ENCODE results near the gene CDC42SE2. TPM values are rescaled to one million over a fixed set of nuclear protein-coding genes. Genes with fewer than 3 reads are reported as not detected.

Gene CDC42SE2
- total RNA-seq, 1 experiment from 2014 or later: 23.2 TPM

DNA sequence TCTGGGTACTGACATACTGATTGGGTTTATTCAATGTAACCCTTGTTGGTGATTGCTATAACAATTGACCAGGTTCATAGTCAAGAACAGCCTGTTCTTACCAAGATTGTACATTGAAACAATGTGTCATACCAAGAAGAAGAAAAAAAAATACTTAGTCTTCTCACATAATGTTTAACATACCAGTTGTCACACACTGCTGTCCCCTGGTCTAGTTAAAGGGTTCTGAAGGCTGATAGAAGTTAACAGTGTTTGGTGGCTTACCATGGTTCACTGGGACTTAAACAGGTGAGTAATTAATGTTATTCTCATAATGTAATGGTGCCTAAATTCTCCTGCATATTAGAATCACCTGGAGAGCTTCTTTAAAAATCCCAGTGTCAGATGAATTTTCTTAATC is 18.5 kb upstream of the CDC42SE2 start:
- H3K23me2 ChIP-seq (ENCODE audit: insufficient read length, low read depth, low read length, poor library complexity, severe bottlenecking): no peaks in the 10 kb centered on the region
- no peaks in the 10 kb centered on the region for H4K20me1 ChIP-seq (ENCODE audit: control insufficient read depth, insufficient read depth, insufficient read length)
- H3K56ac ChIP-seq (ENCODE audit: insufficient read length, low read depth, low read length): no peak overlapping the region
- no peak overlapping the region for H3K14ac ChIP-seq (ENCODE audit: insufficient read depth, low read length)
- no peak overlapping the region for H2BK12ac ChIP-seq (ENCODE audit: insufficient read length, low read depth, low read length)
- no peaks in the 10 kb centered on the region for H3K27me3 Mint-ChIP-seq (ENCODE audit: low read depth)
- H3K23ac ChIP-seq (ENCODE audit: insufficient read length, low read depth, low read length): no peak overlapping the region
- no peaks in the 10 kb centered on the region for H3K9me3 ChIP-seq (ENCODE audit: control insufficient read depth, low read depth, low read length)
- no peak for DNase-seq
- H3K79me2 ChIP-seq (ENCODE audit: insufficient read depth, low read length): no peaks in the 10 kb centered on the region
- H4K5ac ChIP-seq (ENCODE audit: insufficient read length, low read depth, low read length): no peak overlapping the region
- H3K18ac ChIP-seq (ENCODE audit: insufficient read length, low read depth, low read length): no peak overlapping the region
- no peak overlapping the region for H3K27ac Mint-ChIP-seq
- H3K27ac ChIP-seq (ENCODE audit: insufficient read length, low read depth, low read length): no peak overlapping the region
- no peaks in the 10 kb centered on the region for H3K27me3 ChIP-seq (ENCODE audit: insufficient read depth, low read length)
- H3K4ac ChIP-seq (ENCODE audit: low read depth, low read length): no peak overlapping the region
- H4K8ac ChIP-seq (replicated peaks; ENCODE audit: insufficient read length, low read depth, low read length): no peak overlapping the region
- no peak overlapping the region for H2BK120ac ChIP-seq (ENCODE audit: low read depth, low read length, poor library complexity, severe bottlenecking)
- H3K9me3 Mint-ChIP-seq: peaks cover 8 to 9% of the 10 kb centered on the region in 2 experiments; a peak in 3 of 5 replicates
- no peak overlapping the region for H3T11ph ChIP-seq (ENCODE audit: low read length)
- no peak overlapping the region for H2AFZ ChIP-seq (ENCODE audit: low read length)
- no peaks in the 10 kb centered on the region for H3K4me1 ChIP-seq (ENCODE audit: insufficient read depth, low read length)
- no peak overlapping the region for H3K4me2 ChIP-seq (ENCODE audit: insufficient read depth, insufficient read length, low read length)
- no peak overlapping the region for H4K91ac ChIP-seq (ENCODE audit: insufficient read length, low read depth, low read length)
- H3K79me1 ChIP-seq (ENCODE audit: insufficient read depth, low read depth, low read length, poor library complexity, severe bottlenecking): no peaks in the 10 kb centered on the region
- no peak overlapping the region for H3K9ac ChIP-seq (ENCODE audit: extremely low read depth, insufficient read length, low read length)
- no peak overlapping the region for H2BK20ac ChIP-seq (ENCODE audit: low read depth, low read length, poor library complexity, severe bottlenecking)
- no peak overlapping the region for H3K4me3 Mint-ChIP-seq
- no peak overlapping the region for H2AK5ac ChIP-seq (ENCODE audit: insufficient read length, low read length)
- no peak overlapping the region for H2BK5ac ChIP-seq (ENCODE audit: insufficient read length, low read length)
- peaks cover 0 to 8% (median 2%) of the 10 kb centered on the region in 3 experiments; a peak in 2 of 7 replicates for H3K36me3 Mint-ChIP-seq (ENCODE audit: insufficient read depth in 1 of 3, low read depth in 3 of 3)
- no peak overlapping the region for H2BK15ac ChIP-seq (ENCODE audit: low read depth, low read length)
- no peaks in the 10 kb centered on the region for H3K4me1 Mint-ChIP-seq
- TF ChIP-seq, protein P1, sequence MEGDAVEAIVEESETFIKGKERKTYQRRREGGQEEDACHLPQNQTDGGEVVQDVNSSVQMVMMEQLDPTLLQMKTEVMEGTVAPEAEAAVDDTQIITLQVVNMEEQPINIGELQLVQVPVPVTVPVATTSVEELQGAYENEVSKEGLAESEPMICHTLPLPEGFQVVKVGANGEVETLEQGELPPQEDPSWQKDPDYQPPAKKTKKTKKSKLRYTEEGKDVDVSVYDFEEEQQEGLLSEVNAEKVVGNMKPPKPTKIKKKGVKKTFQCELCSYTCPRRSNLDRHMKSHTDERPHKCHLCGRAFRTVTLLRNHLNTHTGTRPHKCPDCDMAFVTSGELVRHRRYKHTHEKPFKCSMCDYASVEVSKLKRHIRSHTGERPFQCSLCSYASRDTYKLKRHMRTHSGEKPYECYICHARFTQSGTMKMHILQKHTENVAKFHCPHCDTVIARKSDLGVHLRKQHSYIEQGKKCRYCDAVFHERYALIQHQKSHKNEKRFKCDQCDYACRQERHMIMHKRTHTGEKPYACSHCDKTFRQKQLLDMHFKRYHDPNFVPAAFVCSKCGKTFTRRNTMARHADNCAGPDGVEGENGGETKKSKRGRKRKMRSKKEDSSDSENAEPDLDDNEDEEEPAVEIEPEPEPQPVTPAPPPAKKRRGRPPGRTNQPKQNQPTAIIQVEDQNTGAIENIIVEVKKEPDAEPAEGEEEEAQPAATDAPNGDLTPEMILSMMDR (conservative IDR thresholded peaks at IDR 0.05): no peak
